H1 (cell line): Measurements from ENCODE around the gene SPOCD1. TPM values are rescaled to one million over a fixed set of nuclear protein-coding genes. Genes with fewer than 3 reads are reported as not detected.

Experiments used
- CTCF ChIA-PET: fragments of 300-600 bp; sonication (Branson Sonifier 250); formaldehyde crosslinking; loops from one replicate; lab custom pipeline; 2021; ENCODE audit not compliant: partially characterized antibody; lab: Charles Lee
- POLR2A ChIA-PET: fragments of 300-600 bp; sonication (Branson Sonifier 250); formaldehyde crosslinking; loops from one replicate; lab custom pipeline; 2021; ENCODE audit warnings: inconsistent platforms; ENCODE audit not compliant: partially characterized antibody; lab: Charles Lee
- DNase-seq, 2 experiments: peaks; one replicate each; pipeline versions ENCODE4 v3.0.0 to v3.0.0-alpha.2; 2010 to 2022; ENCODE audit warnings: low spot score in 2 of 2, low read depth in 1 of 2, mixed read lengths in 1 of 2
- FAIRE-seq: peaks from 2 replicates; lab custom pipeline; 2011; peaks lifted over from hg19 to GRCh38; lab: Jason Lieb, UNC
- H2AFZ ChIP-seq: 2 replicates; pipeline ENCODE4 v1.8.1; 2012; ENCODE audit warnings: low read length, inconsistent platforms
- H2AK5ac ChIP-seq: 2 replicates; pipeline ENCODE4 v1.6.1; 2013; ENCODE audit warnings: low read depth, low read length
- H2BK120ac ChIP-seq: replicated peaks from 2 replicates; pipeline ENCODE3; 2013; ENCODE audit warnings: low read depth, low read length, inconsistent platforms
- H2BK12ac ChIP-seq: 2 replicates; pipeline ENCODE4 v1.6.1; 2013; ENCODE audit warnings: low read depth, low read length
- H2BK15ac ChIP-seq: 2 replicates; pipeline ENCODE4 v1.6.1; 2013; ENCODE audit warnings: low read length
- H2BK20ac ChIP-seq: 2 replicates; pipeline ENCODE4 v1.6.1; 2013; ENCODE audit warnings: low read length
- H2BK5ac ChIP-seq: 2 replicates; pipeline ENCODE4 v1.6.1; 2013; ENCODE audit warnings: low read depth, low read length
- H3K14ac ChIP-seq: 2 replicates; pipeline ENCODE4 v1.6.1; 2013; ENCODE audit warnings: inconsistent platforms; ENCODE audit not compliant: insufficient read length
- H3K18ac ChIP-seq: 2 replicates; pipeline ENCODE4 v1.6.1; 2013; ENCODE audit warnings: low read length; ENCODE audit errors: extremely low read depth
- H3K23ac ChIP-seq: 2 replicates; pipeline ENCODE4 v1.6.1; 2013; ENCODE audit warnings: inconsistent platforms; ENCODE audit not compliant: insufficient read length
- H3K23me2 ChIP-seq: 2 replicates; pipeline ENCODE4 v1.6.1; 2013; ENCODE audit warnings: low read depth, low read length
- H3K27ac ChIP-seq: 2 replicates; pipeline ENCODE4 v1.6.1; 2011; ENCODE audit warnings: low read depth, low read length, inconsistent platforms
- H3K27me3 ChIP-seq, 4 experiments: replicated peaks in 1 of 4; 1 replicate in 1 of 4; 2 replicates in 3 of 4; pipeline versions ENCODE4 v1.6.1 to v1.8.1; 2011 to 2013; ENCODE audit warnings: low read length in 3 of 4, mild to moderate bottlenecking in 3 of 4, inconsistent platforms in 2 of 4, mixed read lengths in 2 of 4, moderate library complexity in 1 of 4; ENCODE audit not compliant: control insufficient read depth in 3 of 4, insufficient read depth in 3 of 4; ENCODE audit errors: extremely low read depth in 1 of 4
- H3K36me3 ChIP-seq, 4 experiments: 2 replicates each; pipeline versions ENCODE4 v1.6.1 to v1.8.1; 2011 to 2013; ENCODE audit warnings: mild to moderate bottlenecking in 4 of 4, low read length in 3 of 4, moderate library complexity in 2 of 4, control low read depth in 1 of 4, inconsistent platforms in 1 of 4; ENCODE audit not compliant: insufficient read depth in 4 of 4, control insufficient read depth in 2 of 4
- H3K4ac ChIP-seq: replicated peaks from 2 replicates; pipeline ENCODE3; 2013; ENCODE audit warnings: low read length, low read depth, mixed read lengths, inconsistent platforms; ENCODE audit not compliant: insufficient read length
- H3K4me1 ChIP-seq, 4 experiments: replicated peaks in 1 of 4; 1 replicate in 1 of 4; 2 replicates in 3 of 4; pipeline versions ENCODE4 v1.6.1 to v1.8.1; 2011 to 2013; ENCODE audit warnings: low read length in 3 of 4, inconsistent platforms in 2 of 4, mixed read lengths in 1 of 4; ENCODE audit not compliant: insufficient read depth in 4 of 4, control insufficient read depth in 3 of 4
- H3K4me2 ChIP-seq, 2 experiments: 2 replicates each; pipeline versions ENCODE4 v1.6.1 to v1.8.1; 2011 to 2013; ENCODE audit warnings: low read depth in 2 of 2, low read length in 2 of 2, control low read depth in 1 of 2, inconsistent platforms in 1 of 2, mild to moderate bottlenecking in 1 of 2; ENCODE audit not compliant: insufficient read depth in 1 of 2
- H3K4me3 ChIP-seq, 4 experiments: fragments of 200-600, 300-600 bp in 1 of 4; sonication (generic), shearing (Covaris generic), sonication (Bioruptor Twin) in 1 of 4; 2 replicates each; pipeline versions ENCODE4 v1.5.1 to v1.8.1; 2011 to 2016; ENCODE audit warnings: low read length in 4 of 4, low read depth in 3 of 4, control low read depth in 2 of 4, inconsistent platforms in 2 of 4, mild to moderate bottlenecking in 2 of 4, mixed read lengths in 1 of 4, moderate library complexity in 1 of 4; ENCODE audit not compliant: insufficient read depth in 2 of 4; ENCODE audit errors: extremely low read depth in 1 of 4
- H3K56ac ChIP-seq: replicated peaks from 2 replicates; pipeline ENCODE3; 2013; ENCODE audit warnings: low read depth, mild to moderate bottlenecking, mixed read lengths, low read length, inconsistent platforms; ENCODE audit not compliant: insufficient read length
- H3K79me1 ChIP-seq: 2 replicates; pipeline ENCODE4 v1.6.1; 2013; ENCODE audit warnings: low read depth, low read length, control low read depth
- H3K79me2 ChIP-seq, 2 experiments: 2 replicates each; pipeline versions ENCODE4 v1.6.1 to v1.8.1; 2012 to 2013; ENCODE audit warnings: low read length in 2 of 2, mild to moderate bottlenecking in 2 of 2, inconsistent platforms in 1 of 2; ENCODE audit not compliant: insufficient read depth in 2 of 2, control insufficient read depth in 1 of 2
- H3K9ac ChIP-seq, 4 experiments: replicated peaks in 1 of 4; 1 replicate in 1 of 4; 2 replicates in 3 of 4; pipeline versions ENCODE4 v1.6.1 to v1.8.1; 2011 to 2013; ENCODE audit warnings: low read depth in 3 of 4, low read length in 3 of 4, control low read depth in 2 of 4, mild to moderate bottlenecking in 2 of 4, moderate library complexity in 2 of 4, inconsistent platforms in 1 of 4; ENCODE audit errors: extremely low read depth in 1 of 4
- H3K9me3 ChIP-seq, 2 experiments: 2 replicates each; pipeline versions ENCODE4 v1.6.1 to v1.8.1; 2012 to 2013; ENCODE audit warnings: mild to moderate bottlenecking in 2 of 2, moderate library complexity in 2 of 2, control low read depth in 1 of 2, inconsistent platforms in 1 of 2, low read depth in 1 of 2, low read length in 1 of 2, mixed read lengths in 1 of 2; ENCODE audit not compliant: insufficient read depth in 2 of 2
- H4K20me1 ChIP-seq, 2 experiments: replicated peaks in 1 of 2; 2 replicates each; pipeline versions ENCODE3 to v1.8.1; 2011 to 2013; ENCODE audit warnings: inconsistent platforms in 2 of 2, low read length in 2 of 2, mild to moderate bottlenecking in 1 of 2; ENCODE audit not compliant: insufficient read depth in 2 of 2, control insufficient read depth in 1 of 2
- H4K5ac ChIP-seq: 2 replicates; pipeline ENCODE4 v1.6.1; 2013; ENCODE audit warnings: low read length, low read depth, mixed read lengths, inconsistent platforms; ENCODE audit not compliant: insufficient read length
- H4K8ac ChIP-seq: 2 replicates; pipeline ENCODE4 v1.8.0; 2013; ENCODE audit warnings: mild to moderate bottlenecking, moderate library complexity, low read length, inconsistent platforms; ENCODE audit not compliant: insufficient read depth; ENCODE audit errors: extremely low read depth
- H4K91ac ChIP-seq: replicated peaks from 2 replicates; pipeline ENCODE3; 2013; ENCODE audit warnings: low read length, mixed read lengths, inconsistent platforms; ENCODE audit not compliant: insufficient read length
- ASH2L ChIP-seq: fragments of 200-600, 300-600 bp; sonication (generic); IDR thresholded peaks from one replicate; pipeline ENCODE4 v1.7.1; 2017; ENCODE audit warnings: low read length
- ATF3 ChIP-seq: IDR thresholded peaks from 2 replicates; pipeline ENCODE4 v1.6.1; 2011; ENCODE audit warnings: low read depth, mild to moderate bottlenecking, low read length; ENCODE audit not compliant: insufficient read depth
- BRCA1 ChIP-seq: IDR thresholded peaks from 2 replicates; pipeline ENCODE4 v1.6.1; 2012; ENCODE audit warnings: low read depth, low read length, improper control_type of control experiment
- CTBP2 ChIP-seq: IDR thresholded peaks from 2 replicates; pipeline ENCODE4 v1.7.0; 2011; ENCODE audit warnings: borderline replicate concordance, mild to moderate bottlenecking, moderate library complexity, mixed read lengths, low read length; ENCODE audit not compliant: insufficient read depth, insufficient read length
- EZH2 ChIP-seq: fragments of 200-600 bp; sonication (generic); IDR thresholded peaks from 2 replicates; pipeline ENCODE4 v1.7.1; 2012; ENCODE audit warnings: low read depth, mild to moderate bottlenecking, moderate library complexity, low read length, inconsistent platforms; ENCODE audit not compliant: severe bottlenecking
- KDM4A ChIP-seq: IDR thresholded peaks from one replicate; pipeline ENCODE4 v1.7.1; 2012; ENCODE audit warnings: low read depth, mild to moderate bottlenecking, moderate library complexity, low read length, inconsistent platforms; ENCODE audit not compliant: severe bottlenecking
- POLR2AphosphoS5 ChIP-seq: IDR thresholded peaks from 2 replicates; pipeline ENCODE4 v1.6.1; 2011; ENCODE audit warnings: low read depth, low read length
- POU5F1 ChIP-seq: IDR thresholded peaks from 2 replicates; pipeline ENCODE4 v1.6.1; 2011; ENCODE audit warnings: low read depth, mild to moderate bottlenecking, low read length, moderate library complexity
- RBBP5 ChIP-seq: IDR thresholded peaks from 2 replicates; pipeline ENCODE4 v1.7.1; 2012; ENCODE audit warnings: low read depth, mild to moderate bottlenecking, inconsistent platforms, low read length, moderate library complexity, borderline replicate concordance
- RXRA ChIP-seq: IDR thresholded peaks from 2 replicates; pipeline ENCODE4 v1.6.1; 2011; ENCODE audit warnings: low read depth, mild to moderate bottlenecking, low read length, moderate library complexity; ENCODE audit not compliant: insufficient read depth
- SP4 ChIP-seq: IDR thresholded peaks from 2 replicates; pipeline ENCODE4 v1.6.1; 2012; ENCODE audit warnings: low read length, inconsistent platforms
- SRF ChIP-seq: IDR thresholded peaks from 2 replicates; pipeline ENCODE4 v1.6.1; 2011; ENCODE audit warnings: mild to moderate bottlenecking, low read depth, low read length, moderate library complexity
- TAF1 ChIP-seq: IDR thresholded peaks from 2 replicates; pipeline ENCODE4 v1.6.1; 2011; ENCODE audit warnings: mild to moderate bottlenecking, low read depth, low read length
- TBP ChIP-seq: IDR thresholded peaks from 2 replicates; pipeline ENCODE4 v1.6.1; 2011; ENCODE audit warnings: low read depth, low read length, improper control_type of control experiment
- YY1 ChIP-seq: IDR thresholded peaks from 2 replicates; pipeline ENCODE4 v1.6.1; 2011; ENCODE audit warnings: low read depth, mild to moderate bottlenecking, low read length
- WGBS, 2 experiments: shearing (Covaris generic) in 1 of 2; methylation state at CpG; one replicate each; pipeline versions ENCODE4 v1.1.6 to v1.1.7; 2013 to 2015; ENCODE audit warnings: low lambda C conversion rate in 2 of 2, mixed read lengths in 2 of 2, inconsistent platforms in 1 of 2, low coverage in 1 of 2, missing lambda C conversion rate in 1 of 2; ENCODE audit not compliant: insufficient replicate concordance in 2 of 2, insufficient coverage in 1 of 2, insufficient read length in 1 of 2; ENCODE audit errors: extremely low coverage in 1 of 2, missing lambda C conversion rate in 1 of 2; 5-methylcytosine and 5-hydroxymethylcytosine counted together
- polyA plus RNA-seq, 7 experiments: library from polyadenylated mRNA; depleted of rRNA in 3 of 7; stranded (reverse) in 5 of 7; unstranded in 2 of 7; fragments of >200 nt in 5 of 7; fragments of 200-250 nt in 2 of 7; gene quantifications; 1 replicate in 5 of 7; 2 replicates in 1 of 7; 4 replicates in 1 of 7; pipeline versions ENCODE4 v1.2.1 to v1.2.3, GENCODE V29; 2011 to 2013; ENCODE audit warnings: missing spikeins in 2 of 7, mixed read lengths in 2 of 7
- total RNA-seq: library from RNA; stranded (reverse); fragmentation: NEBNext Ultra II Directional; extraction: Animal tissue kit (Norgen Biotek cat#: 25700); gene quantifications from 2 replicates; pipeline ENCODE4 v1.2.1, GENCODE V29; 2021

The SPOCD1 gene
- total and polyA plus RNA-seq, 2 of the 8 experiments (the other 6 are each of a cell fraction or from before 2014, with no cell fraction given) = 1.8 to 2.9 TPM

- Histone ChIP-seq H4K91ac (no peak overlapping the region), H3K79me1 (no peaks in the 10 kb centered on the region), H3K56ac (no peak overlapping the region), H3K79me2 (no peaks in the 10 kb centered on the region), H2BK120ac (no peak overlapping the region), H3K9me3 (no peaks in the 10 kb centered on the region), H3K18ac (no peak overlapping the region), H3K27ac (no peak overlapping the region), H2BK20ac (no peak overlapping the region), H3K4me1 (no peaks in the 10 kb centered on the region), H3K23me2 (no peaks in the 10 kb centered on the region), H3K4ac (no peak overlapping the region), H3K36me3 (no peaks in the 10 kb centered on the region), H3K4me2 (no peak overlapping the region), H3K23ac (no peak overlapping the region), H3K9ac (no peak overlapping the region), H4K5ac (no peak overlapping the region), H2AK5ac (no peak overlapping the region), H4K8ac (no peak overlapping the region), H3K27me3 (no peaks in the 10 kb centered on the region), H2BK5ac (no peak overlapping the region), H2BK15ac (no peak overlapping the region), H2AFZ (no peak overlapping the region), H3K4me3 (no peak overlapping the region), H4K20me1 (no peaks in the 10 kb centered on the region), H2BK12ac (no peak overlapping the region), H3K14ac (no peak overlapping the region)
- no peak for DNase-seq
- 98% methylated on average over 3 of the region's 3 CpGs; no CpG with 5 or more reads in 1 of the 2 experiments for WGBS, 2 experiments
- ChIA-PET CTCF (interaction anchor here (0.8 to 1.5 kb wide), 4 partner anchors 10 to 155 kb away, joined by 3 to 9 read pairs (median 4); partner anchors contain the start of gene PTP4A2), POLR2A (interaction anchor here (1.2 kb wide), 1 partner anchor 9 kb away, joined by 3 read pairs; no protein-coding TSS in a partner anchor)
- no peak for FAIRE-seq
- no peak for TF ChIP-seq SRF
- no peak for TF ChIP-seq ATF3
- no peak for TF ChIP-seq POU5F1
- TF ChIP-seq BRCA1 = no peak
- TF ChIP-seq POLR2AphosphoS5 = no peak
- TF ChIP-seq ASH2L = no peak
- no peak for TF ChIP-seq TBP
- no peak for TF ChIP-seq TAF1
- no peak for TF ChIP-seq YY1
- TF ChIP-seq KDM4A = no peak
- TF ChIP-seq SP4 = no peak
- TF ChIP-seq EZH2 = no peak
- TF ChIP-seq CTBP2 = no peak
- TF ChIP-seq RBBP5 = no peak
- TF ChIP-seq RXRA = no peak
Observed at GRCh38 chr1:31822766-31823165, 6.9 kb upstream of the SPOCD1 start.
